Measurements from ENCODE around the gene GOLGA6B.

DNA sequence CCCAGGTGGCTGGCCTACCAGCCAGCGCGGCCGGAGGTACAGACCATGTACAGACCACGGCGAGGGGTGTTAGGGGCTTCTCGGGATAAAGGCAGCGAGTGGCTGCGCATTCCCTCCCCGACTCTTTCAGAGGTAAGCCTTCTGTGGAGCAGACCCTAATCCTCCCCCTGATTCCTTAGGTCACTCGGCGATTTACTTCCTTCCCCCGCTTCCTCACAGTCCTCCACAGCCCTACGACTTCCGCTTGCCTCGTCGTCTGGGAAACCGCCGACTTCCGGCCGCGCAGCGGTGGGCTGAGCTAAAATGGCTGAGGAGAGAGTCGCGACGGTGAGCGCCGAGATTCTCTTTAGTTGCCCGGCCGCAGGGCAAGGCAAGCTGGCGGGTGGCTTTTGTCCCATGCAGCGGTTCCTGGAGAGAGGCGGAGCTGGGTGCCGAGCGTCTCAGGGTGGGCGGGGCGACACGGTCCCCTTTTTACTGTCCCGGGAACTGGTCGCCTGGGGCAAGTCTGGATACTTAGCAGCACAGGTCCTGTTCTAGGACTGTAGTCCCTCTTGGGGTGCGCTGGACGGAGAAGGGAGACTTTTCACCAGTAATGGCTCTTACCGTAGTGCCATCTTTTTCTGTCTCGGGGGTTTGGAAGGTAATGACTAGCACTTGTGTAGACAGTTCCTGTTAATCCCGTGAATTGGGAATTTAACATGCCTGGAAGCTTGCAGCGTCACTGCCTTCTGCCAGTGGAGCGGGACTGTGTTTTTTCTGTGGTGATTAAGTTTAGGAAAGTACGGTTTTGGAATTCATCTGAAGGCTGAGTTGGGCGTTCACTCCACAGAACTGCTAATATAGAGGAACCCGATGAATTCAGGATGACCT is 31.7 kb downstream of the GOLGA6B start, which contains the start of the genes BBS4 and HIGD2B:
- TF ChIP-seq CTCF (IDR thresholded peaks at IDR 0.05) (no peak), EP300 (IDR thresholded peaks at IDR 0.05) (no peak)
